DMS 273 (cell line): ENCODE results near the gene TMEM239.

Experiments
- DNase-seq: peaks from one replicate; lab custom pipeline; 2025; ENCODE audit not compliant: unreplicated experiment; lab: John Stamatoyannopoulos, UW

Gene TMEM239

DNA sequence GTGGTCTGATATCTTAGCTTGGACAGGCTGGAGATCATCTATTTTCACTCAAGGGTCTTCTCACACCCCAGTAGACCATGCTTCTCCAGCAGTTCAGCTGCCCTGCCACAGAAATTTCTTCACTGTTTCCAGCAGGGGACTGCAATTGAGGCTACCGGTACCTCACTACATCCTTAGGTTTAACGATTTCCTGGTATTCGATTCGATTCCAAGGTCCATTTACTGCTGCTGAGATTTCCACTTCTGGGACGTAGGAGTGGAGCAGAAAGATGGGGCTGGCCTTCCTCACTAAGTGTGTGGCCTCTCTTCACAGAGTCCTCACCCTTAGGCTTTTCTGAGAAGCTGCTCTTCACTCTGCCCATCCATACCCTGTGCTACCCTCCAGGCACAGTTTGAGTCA, 30.5 kb downstream of the TMEM239 start:
- DNase-seq: no peak

DNA sequence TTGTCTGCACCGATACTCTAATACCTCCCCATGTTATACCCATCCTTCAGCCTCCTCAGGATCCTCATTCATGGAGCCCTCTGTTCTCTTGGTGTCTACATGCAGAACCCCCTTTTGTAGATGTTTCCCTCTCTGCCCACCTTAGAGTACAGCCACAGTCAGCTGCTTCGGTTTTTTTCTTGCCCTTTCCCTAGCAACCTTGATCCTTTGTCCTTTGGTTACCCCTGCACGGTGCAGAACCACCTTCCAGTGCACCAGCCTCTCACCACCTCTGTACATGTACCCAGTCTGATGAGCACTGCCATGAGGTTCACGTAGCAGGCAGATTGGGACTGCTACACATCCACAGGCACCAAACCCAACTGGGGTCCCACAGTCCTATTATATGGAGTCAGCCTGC, 31.6 kb downstream of the TMEM239 start:
- DNase-seq: no peak

DNA sequence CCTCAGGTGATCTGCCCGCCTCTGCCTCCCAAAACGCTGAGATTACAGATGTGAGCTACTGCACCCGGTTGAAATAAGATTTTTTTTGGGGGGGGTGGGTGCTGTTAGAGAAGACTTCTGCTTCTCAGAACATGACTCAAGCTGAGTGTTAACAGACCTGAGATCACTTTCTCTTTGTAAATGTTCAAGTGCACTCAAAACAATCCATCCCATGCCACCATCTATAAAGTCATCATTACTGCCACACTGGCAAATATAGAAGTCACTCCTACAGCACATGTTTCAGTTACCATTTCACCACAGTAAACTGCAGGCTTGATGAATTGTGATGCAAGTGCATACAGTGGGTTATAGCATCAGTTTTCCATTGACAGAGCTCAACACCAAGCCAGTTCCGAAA, 33.4 kb downstream of the TMEM239 start:
- DNase-seq: no peak

DNA sequence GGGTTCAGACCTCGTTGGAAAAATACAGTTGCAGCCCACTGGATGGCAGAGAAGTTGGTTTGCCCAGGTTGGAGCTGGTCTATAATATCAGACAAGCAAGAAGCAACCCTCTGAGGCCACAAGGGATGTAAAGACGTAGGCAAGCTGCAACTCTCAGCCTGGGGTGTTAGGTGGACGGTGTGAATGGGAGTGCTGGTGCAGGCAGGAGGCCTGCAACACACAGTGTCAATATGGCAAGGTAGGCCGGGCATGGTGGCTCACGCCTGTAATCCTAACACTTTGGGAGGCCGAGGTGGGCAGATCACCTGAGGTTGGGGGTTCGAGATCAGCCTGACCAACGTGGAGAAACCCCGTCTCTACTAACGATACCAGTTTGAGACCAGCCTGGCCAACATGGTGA, 34.9 kb downstream of the TMEM239 start:
- DNase-seq: no peak

DNA sequence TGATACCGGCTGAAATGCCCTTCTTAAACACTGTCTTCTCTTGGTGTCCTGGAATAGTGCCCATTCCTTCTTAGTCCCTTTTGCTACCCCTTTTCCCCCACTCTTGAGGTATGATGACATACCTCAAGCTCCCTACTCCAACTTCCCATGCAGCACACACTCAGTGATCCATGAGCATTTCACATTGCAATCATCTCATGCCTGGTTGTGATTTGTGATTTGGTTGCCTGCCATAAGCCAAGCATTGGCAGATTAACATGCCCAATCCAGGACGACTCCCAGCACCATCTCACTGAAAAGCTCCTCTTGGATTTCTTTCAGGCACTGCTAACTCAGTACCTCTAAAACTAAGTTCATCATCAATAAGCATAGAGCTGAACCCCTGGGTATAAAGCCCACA, 42.4 kb downstream of the TMEM239 start:
- DNase-seq: no peak

DNA sequence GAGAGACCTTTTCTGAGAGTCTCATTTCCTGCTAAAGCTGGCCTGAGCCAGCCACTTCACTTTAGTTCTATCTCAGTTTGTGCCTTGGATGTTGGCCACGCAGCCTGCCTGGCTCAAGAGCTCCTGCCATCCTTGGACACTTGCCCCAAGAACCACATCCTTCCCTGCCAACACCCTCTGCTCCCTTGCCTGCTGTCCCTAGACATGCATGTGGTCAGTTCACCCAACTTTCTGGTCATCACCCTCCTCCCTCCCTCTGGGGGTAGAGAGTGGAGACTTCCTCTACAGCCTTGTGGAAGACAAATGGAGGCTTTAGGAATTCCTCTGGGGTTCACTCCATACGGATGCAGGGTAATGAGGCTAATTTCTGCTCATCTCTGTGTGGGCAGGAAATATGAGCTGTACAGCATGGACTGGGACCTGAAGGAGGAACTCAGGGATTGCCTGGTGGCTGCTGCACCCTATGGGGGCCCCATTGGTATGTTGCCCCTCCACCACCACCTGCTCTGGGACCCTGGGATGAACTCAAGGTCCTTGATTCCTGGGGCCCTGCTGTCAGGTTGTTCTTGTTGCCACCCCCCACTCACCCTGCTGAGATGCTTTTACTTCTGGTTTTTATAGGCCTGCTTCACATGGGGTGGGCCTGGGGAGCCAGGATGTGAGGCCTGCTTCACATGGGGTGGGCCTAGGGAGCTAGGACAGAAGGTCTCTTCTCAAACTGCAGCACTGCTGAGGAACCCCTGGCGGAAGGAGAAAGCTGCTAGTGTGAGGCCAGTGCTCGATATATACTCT, 43.4 kb downstream of the TMEM239 start:
- no peak for DNase-seq

DNA sequence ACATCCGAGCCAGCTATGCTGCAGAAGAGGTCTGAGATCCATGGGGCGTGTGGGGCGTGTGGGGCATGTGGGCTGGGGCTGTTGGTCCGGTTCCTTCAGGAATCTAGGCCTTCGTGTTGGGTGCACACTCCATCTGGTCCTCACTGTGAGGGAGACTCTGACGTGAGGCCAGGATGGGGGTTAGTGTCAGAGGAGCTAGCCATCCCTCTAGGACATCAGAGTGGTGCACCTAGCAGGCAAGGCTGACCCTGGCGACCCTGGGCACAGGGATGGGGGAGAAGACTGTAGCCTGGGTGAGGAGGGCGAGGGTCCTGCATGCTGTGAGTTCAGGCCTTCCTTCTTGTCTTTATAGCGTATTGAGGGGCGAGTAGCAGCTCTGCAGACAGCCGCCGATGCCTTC, 48.5 kb downstream of the TMEM239 start:
- no peak for DNase-seq

DNA sequence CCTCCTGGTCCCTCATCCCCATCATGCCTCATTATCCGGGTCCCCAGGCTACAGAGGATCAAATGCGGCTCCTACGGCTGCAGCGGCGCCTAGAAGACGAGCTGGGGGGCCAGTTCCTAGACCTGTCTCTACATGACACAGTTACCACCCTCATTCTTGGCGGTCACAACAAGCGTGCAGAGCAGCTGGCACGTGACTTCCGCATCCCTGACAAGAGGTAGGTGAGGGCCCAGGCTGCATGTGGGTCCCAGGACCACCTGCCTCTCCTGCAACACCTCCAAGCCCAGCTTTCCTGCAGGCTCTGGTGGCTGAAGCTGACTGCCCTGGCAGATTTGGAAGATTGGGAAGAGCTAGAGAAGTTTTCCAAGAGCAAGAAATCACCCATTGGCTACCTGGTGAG, 48.9 kb downstream of the TMEM239 start:
- no peak for DNase-seq

DNA sequence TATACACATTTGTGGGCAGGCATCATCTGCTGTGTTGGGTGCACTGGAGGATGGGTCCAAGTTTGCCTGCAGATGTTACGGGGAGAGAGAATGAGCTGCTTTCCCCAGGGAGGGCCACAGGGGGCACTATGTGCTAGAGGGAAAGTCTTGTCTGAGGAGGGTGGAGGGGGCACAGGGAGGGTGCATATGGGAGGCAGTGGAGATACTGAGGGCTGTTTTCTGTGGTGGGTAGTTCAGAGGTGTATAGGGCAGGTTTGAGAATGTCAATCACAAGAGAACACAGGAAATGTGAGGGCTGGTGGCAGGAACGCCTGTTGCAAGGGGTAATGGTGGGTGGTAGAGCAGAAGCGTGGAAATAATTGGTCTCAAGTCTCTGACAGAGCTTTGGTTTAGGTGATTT, 49.5 kb downstream of the TMEM239 start:
- no peak for DNase-seq

DNA sequence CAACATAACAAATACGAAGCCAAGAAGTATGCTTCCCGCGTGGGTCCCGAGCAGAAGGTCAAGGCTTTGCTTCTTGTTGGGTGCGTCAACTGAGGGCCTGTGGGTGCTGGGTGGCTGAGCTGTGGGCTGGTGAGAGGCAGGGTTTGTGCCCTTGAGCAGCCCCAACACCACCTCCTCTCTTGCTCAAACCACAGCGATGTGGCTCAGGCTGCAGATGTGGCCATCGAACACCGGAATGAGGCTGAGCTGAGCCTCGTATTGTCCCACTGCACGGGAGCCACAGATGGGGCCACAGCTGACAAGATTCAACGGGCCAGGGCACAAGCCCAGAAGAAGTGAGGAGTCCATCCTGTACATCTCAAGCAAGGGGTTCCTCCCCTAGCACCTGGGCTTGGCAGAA, 50.1 kb downstream of the TMEM239 start:
- DNase-seq: no peak

DNA sequence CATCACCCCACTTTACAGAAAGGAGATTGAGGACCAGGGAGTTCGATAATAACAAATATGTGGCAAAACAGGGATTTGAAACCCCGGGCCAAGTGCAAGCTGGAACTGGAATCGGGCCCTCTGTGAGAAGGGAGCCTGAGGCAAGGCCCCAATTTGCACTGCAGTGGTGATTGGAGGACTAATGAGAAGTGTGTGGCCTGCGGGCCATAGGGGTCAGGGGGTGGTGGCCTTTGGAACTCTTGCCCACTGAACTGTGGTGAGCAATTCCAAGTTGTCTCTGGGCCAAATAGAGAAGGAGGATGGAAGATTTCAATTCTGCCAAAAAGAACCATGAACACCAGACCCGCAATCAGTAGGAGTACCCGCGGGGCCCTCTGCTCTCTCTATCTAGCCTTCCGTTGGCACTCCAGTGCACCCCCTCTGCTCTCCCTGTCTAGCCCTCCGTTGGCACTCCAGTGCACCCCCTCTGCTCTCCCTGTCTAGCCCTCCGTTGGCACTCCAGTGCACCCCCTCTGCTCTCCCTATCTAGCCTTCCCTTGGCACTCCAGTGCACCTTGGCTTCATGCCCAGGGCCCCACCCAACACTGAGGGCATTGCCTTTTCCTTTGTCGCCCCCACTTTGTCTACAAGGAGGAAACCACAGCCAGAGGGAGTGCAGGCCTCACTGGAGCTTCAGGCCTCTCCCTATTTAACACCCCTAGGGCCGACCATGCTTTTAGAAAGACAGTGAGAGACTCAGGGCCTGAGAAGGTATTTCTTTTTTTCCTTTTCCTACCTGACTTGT, 51.1 kb downstream of the TMEM239 start:
- DNase-seq: no peak
